Suprapubic skin (tissue), 4 donors: ENCODE data around the gene CA5B. TPM values are rescaled to one million over a fixed set of nuclear protein-coding genes. Genes with fewer than 3 reads are reported as not detected.
"Not testable (repeated sequence)": the region's sequence is repeated elsewhere in the genome, so short reads cannot be mapped to it uniquely, and the experiment has no call there.

Source experiments
- DNase-seq, 2 donors: peaks; one replicate each; pipeline ENCODE4 v3.0.0-alpha.2; 2019; ENCODE audit warnings: low spot score in 2 of 2
- H3K27ac ChIP-seq: fragments of 200-600 bp; sonication (generic); one replicate; pipeline ENCODE4 v1.5.1; 2019
- H3K27me3 ChIP-seq: fragments of 200-600 bp; sonication (generic); one replicate; pipeline ENCODE4 v1.5.1; 2019
- H3K36me3 ChIP-seq: fragments of 200-600 bp; sonication (generic); one replicate; pipeline ENCODE4 v1.5.1; 2019
- H3K4me1 ChIP-seq: fragments of 200-600 bp; sonication (generic); one replicate; pipeline ENCODE4 v1.5.1; 2019
- H3K4me3 ChIP-seq: fragments of 200-600 bp; sonication (generic); one replicate; pipeline ENCODE4 v1.5.1; 2019; ENCODE audit warnings: mild to moderate bottlenecking
- H3K9me3 ChIP-seq: fragments of 200-600 bp; sonication (generic); one replicate; pipeline ENCODE4 v1.5.1; 2019
- CTCF ChIP-seq, 2 donors: fragments of 200-600 bp in 1 of 2; fragments of 450-650 bp in 1 of 2; sonication (generic) in 1 of 2; IDR thresholded peaks; one replicate each; pipeline ENCODE4 v1.5.1; 2016 to 2019; ENCODE audit warnings: antibody characterized with exemption in 2 of 2, mild to moderate bottlenecking in 1 of 2, moderate library complexity in 1 of 2
- EP300 ChIP-seq: sonication (generic); formaldehyde crosslinking; IDR thresholded peaks from one replicate; pipeline ENCODE4 v1.6.1; 2017; ENCODE audit warnings: antibody characterized with exemption
- POLR2A ChIP-seq, 2 donors: fragments of 450-650 bp; IDR thresholded peaks; one replicate each; pipeline ENCODE4 v1.6.1; 2017; ENCODE audit warnings: antibody characterized with exemption in 2 of 2, mild to moderate bottlenecking in 2 of 2, moderate library complexity in 2 of 2
- POLR2AphosphoS5 ChIP-seq, 3 donors: sonication (generic); formaldehyde crosslinking; IDR thresholded peaks; one replicate each; pipeline ENCODE4 v1.6.1; 2017; ENCODE audit warnings: antibody characterized with exemption in 3 of 3
- WGBS: methylation state at CpG from one replicate; pipeline ENCODE4 v1.1.5; 2018; 5-methylcytosine and 5-hydroxymethylcytosine counted together
- total RNA-seq, 4 donors: library from RNA; depleted of rRNA; stranded (reverse); fragments of >200 nt; gene quantifications; one replicate each; pipeline ENCODE4 v1.1.0, GENCODE V29; 2016

CA5B gene
- total RNA-seq, 4 donors from 2014 or later = 6.8 to 32.3 (median 7.9) TPM

GRCh38 chrX:15816886-15817285, 78.8 kb downstream of the CA5B start:
- Histone ChIP-seq H3K27me3 (no peaks in the 10 kb centered on the region), H3K4me1 (no peaks in the 10 kb centered on the region), H3K36me3 (peaks cover 24% of the 10 kb centered on the region), H3K9me3 (no peaks in the 10 kb centered on the region), H3K27ac (no peak overlapping the region), H3K4me3 (no peak overlapping the region)
- TF ChIP-seq POLR2AphosphoS5 (IDR thresholded peaks at IDR 0.05) = no peak
- TF ChIP-seq EP300 = no peak
- no peak for TF ChIP-seq POLR2A (IDR thresholded peaks at IDR 0.05)
- TF ChIP-seq CTCF (IDR thresholded peaks at IDR 0.05) = no peak
- 80% methylated on average over 4 of the region's 4 CpGs for WGBS
- no peak for DNase-seq

DNA sequence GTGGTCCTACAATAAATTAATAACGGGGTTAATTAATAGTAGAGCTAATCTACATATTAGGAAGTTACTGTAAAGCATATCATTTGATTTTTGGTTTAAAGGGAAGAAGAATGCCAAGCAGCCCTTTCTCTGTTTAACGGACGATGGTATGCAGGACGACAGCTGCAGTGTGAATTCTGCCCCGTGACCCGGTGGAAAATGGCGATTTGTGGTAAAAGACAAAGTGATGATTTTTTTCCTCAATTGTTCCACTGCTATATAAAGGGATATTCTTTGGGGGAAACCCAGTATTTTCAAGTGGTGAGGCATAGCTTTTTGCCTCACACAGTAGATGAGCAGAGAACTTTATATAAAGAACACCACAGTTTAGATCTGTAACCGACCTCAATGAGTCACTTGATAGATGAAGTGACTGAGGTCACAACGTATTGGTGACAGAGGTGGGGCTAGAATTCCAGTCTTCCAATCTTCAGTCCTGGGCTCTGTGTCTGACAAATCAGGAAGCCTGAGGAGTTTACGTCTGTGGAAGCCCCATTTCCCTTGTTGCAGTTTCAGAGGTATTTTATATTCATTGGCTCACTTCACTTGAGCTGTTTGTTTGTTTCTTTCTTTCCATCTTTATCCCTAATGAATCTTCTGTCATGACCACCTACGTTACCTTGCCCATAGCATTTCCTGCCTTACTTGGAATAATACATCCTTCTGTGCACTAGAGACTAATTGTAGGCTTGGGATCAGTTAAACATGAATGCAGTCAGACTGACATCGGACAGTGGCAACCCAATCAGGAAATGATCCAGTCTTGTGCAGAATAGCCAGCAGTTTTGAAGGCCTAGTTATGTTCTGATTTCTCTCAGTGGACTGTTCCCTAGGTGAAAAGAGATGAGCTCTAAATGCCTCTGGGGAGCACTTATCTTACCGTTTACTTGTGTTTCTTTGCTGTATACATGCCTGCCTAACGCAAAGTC, 82.3 kb downstream of the CA5B start:
- H3K27ac ChIP-seq = no peak overlapping the region
- no peaks in the 10 kb centered on the region for H3K9me3 ChIP-seq
- 85% methylated on average over 14 of the region's 14 CpGs for WGBS
- H3K4me1 ChIP-seq = no peaks in the 10 kb centered on the region
- no peak for DNase-seq
- H3K27me3 ChIP-seq = no peaks in the 10 kb centered on the region
- TF ChIP-seq POLR2AphosphoS5 (IDR thresholded peaks at IDR 0.05) (no peak), CTCF (IDR thresholded peaks at IDR 0.05) (no peak), EP300 (no peak), POLR2A (IDR thresholded peaks at IDR 0.05) (no peak)
- no peak overlapping the region for H3K4me3 ChIP-seq
- peaks cover 29% of the 10 kb centered on the region for H3K36me3 ChIP-seq

DNA sequence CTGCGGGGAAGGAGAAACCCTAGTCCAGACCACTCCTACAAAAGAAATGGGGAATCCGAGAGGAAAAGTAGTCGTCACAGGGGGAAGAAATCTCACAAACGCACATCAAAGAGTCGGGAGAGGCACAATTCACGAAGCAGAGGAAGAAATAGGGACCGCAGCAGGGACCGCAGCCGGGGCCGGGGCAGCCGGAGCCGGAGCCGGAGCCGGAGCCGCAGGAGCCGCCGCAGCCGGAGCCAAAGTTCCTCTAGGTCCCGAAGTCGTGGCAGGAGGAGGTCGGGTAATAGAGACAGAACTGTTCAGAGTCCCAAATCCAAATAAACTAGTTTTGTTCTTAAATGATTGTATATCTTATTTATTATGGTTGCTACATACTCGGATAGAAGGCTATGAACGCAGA, 84.9 kb downstream of the CA5B start:
- no peak for DNase-seq
- no peak overlapping the region for H3K27ac ChIP-seq
- H3K27me3 ChIP-seq = no peaks in the 10 kb centered on the region
- H3K36me3 ChIP-seq = peaks cover 19% of the 10 kb centered on the region
- no peak overlapping the region for H3K4me3 ChIP-seq
- H3K9me3 ChIP-seq = no peaks in the 10 kb centered on the region
- TF ChIP-seq EP300 = no peak
- TF ChIP-seq POLR2A (IDR thresholded peaks at IDR 0.05) = no peak
- TF ChIP-seq CTCF (IDR thresholded peaks at IDR 0.05) = no peak
- WGBS = 95% methylated on average over 23 of the region's 23 CpGs
- no peaks in the 10 kb centered on the region for H3K4me1 ChIP-seq

- peaks cover 13% of the 10 kb centered on the region for H3K36me3 ChIP-seq
- 88% methylated on average over 5 of the region's 5 CpGs for WGBS
- no peak overlapping the region for H3K27ac ChIP-seq
- DNase-seq = no peak
- no peak overlapping the region for H3K4me3 ChIP-seq
- no peaks in the 10 kb centered on the region for H3K27me3 ChIP-seq
- no peaks in the 10 kb centered on the region for H3K9me3 ChIP-seq
- H3K4me1 ChIP-seq = no peaks in the 10 kb centered on the region
- TF ChIP-seq CTCF (IDR thresholded peaks at IDR 0.05) = no peak
- no peak for TF ChIP-seq EP300
Measured at GRCh38 chrX:15825936-15826335, 87.9 kb downstream of the CA5B start.

- 93% methylated on average over 1 of the region's 1 CpG for WGBS
- DNase-seq = no peak
- H3K9me3 ChIP-seq = no peaks in the 10 kb centered on the region
- H3K36me3 ChIP-seq = no peaks in the 10 kb centered on the region
- no peaks in the 10 kb centered on the region for H3K4me1 ChIP-seq
- no peak for TF ChIP-seq CTCF (IDR thresholded peaks at IDR 0.05)
- no peaks in the 10 kb centered on the region for H3K27me3 ChIP-seq
- no peak overlapping the region for H3K4me3 ChIP-seq
- no peak overlapping the region for H3K27ac ChIP-seq
Measured at GRCh38 chrX:15829217-15829616, 91.1 kb downstream of the CA5B start.

GRCh38 chrX:15831347-15831746, 93.3 kb downstream of the CA5B start:
- H3K27ac ChIP-seq = not testable (repeated sequence)

More at GRCh38 chrX:15831347-15831746, 93.3 kb downstream of the CA5B start:
- WGBS = 57% methylated on average over 1 of the region's 2 CpGs
- not testable (repeated sequence) for H3K36me3 ChIP-seq, H3K4me3 ChIP-seq, H3K4me1 ChIP-seq, DNase-seq, H3K9me3 ChIP-seq, H3K27me3 ChIP-seq
